ENCODE results near the gene SAMMSON. TPM values are rescaled to one million over a fixed set of nuclear protein-coding genes. Genes with fewer than 3 reads are reported as not detected.

The SAMMSON gene
- total RNA-seq, 4 donors from 2014 or later, result 0.89 TPM; not detected in 3

- no peaks in the 10 kb centered on the region for H3K9me3 ChIP-seq
- no peaks in the 10 kb centered on the region for H3K27me3 ChIP-seq
- 84% methylated on average over 3 of the region's 3 CpGs for WGBS
- no peak for TF ChIP-seq CTCF (IDR thresholded peaks at IDR 0.05)
- no peak for TF ChIP-seq POLR2A (IDR thresholded peaks at IDR 0.05)
- TF ChIP-seq POLR2AphosphoS5 (IDR thresholded peaks at IDR 0.05), result no peak
- no peak for TF ChIP-seq EP300 (IDR thresholded peaks at IDR 0.05)
- H3K27ac ChIP-seq, result no peak overlapping the region
- no peaks in the 10 kb centered on the region for H3K36me3 ChIP-seq
- H3K4me1 ChIP-seq, result no peaks in the 10 kb centered on the region
- DNase-seq (ENCODE audit: low spot score in 2 of 2), result no peak
- H3K4me3 ChIP-seq, result no peak overlapping the region
Observed at GRCh38 chr3:70040386-70040785, 40.9 kb downstream of the SAMMSON start.

- H3K36me3 ChIP-seq, result no peaks in the 10 kb centered on the region
- H3K4me1 ChIP-seq, result no peaks in the 10 kb centered on the region
- H3K4me3 ChIP-seq, result no peak overlapping the region
- H3K9me3 ChIP-seq, result no peaks in the 10 kb centered on the region
- TF ChIP-seq CTCF (IDR thresholded peaks at IDR 0.05) (no peak), EP300 (IDR thresholded peaks at IDR 0.05) (no peak), POLR2A (IDR thresholded peaks at IDR 0.05) (no peak), POLR2AphosphoS5 (IDR thresholded peaks at IDR 0.05) (no peak)
- H3K27ac ChIP-seq, result no peak overlapping the region
- WGBS, result 78% methylated on average over 3 of the region's 3 CpGs
- H3K27me3 ChIP-seq, result no peaks in the 10 kb centered on the region
- DNase-seq (ENCODE audit: low spot score in 2 of 2), result no peak
Observed at GRCh38 chr3:70042641-70043040, 43.1 kb downstream of the SAMMSON start.

DNA sequence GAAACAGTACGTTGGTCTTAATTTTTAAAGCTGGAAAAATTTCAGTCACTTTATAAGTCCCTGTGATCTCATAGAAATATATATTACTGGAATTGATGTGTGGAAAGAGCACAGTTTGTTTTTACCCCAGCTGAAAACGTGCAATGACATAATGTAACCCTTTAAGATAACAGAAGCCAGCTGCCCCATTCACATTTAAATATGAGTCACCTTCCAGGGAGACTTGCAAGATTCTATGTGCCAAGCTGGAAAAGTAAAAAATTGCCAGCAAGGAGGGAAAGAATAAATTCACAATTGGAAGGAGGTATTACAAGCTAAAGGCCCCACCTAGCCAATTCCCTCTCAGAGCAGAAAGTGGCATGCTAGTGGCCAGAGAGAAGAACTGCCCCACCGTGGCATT is 50.2 kb downstream of the SAMMSON start:
- H3K36me3 ChIP-seq, result no peaks in the 10 kb centered on the region
- no peak overlapping the region for H3K4me3 ChIP-seq
- 36% methylated on average over 3 of the region's 3 CpGs for WGBS
- no peak for DNase-seq (ENCODE audit: low spot score in 2 of 2)
- H3K27me3 ChIP-seq, result no peaks in the 10 kb centered on the region
- H3K9me3 ChIP-seq, result no peaks in the 10 kb centered on the region
- TF ChIP-seq POLR2AphosphoS5 (IDR thresholded peaks at IDR 0.05) (no peak), CTCF (IDR thresholded peaks at IDR 0.05) (no peak), EP300 (IDR thresholded peaks at IDR 0.05) (no peak), POLR2A (IDR thresholded peaks at IDR 0.05) (no peak)
- no peaks in the 10 kb centered on the region for H3K4me1 ChIP-seq
- no peak overlapping the region for H3K27ac ChIP-seq

- Histone ChIP-seq H3K9me3 (no peaks in the 10 kb centered on the region), H3K27ac (no peak overlapping the region), H3K36me3 (no peaks in the 10 kb centered on the region), H3K4me1 (no peaks in the 10 kb centered on the region), H3K27me3 (no peaks in the 10 kb centered on the region), H3K4me3 (no peak overlapping the region)
- TF ChIP-seq POLR2AphosphoS5 (IDR thresholded peaks at IDR 0.05), result no peak
- 63% methylated on average over 1 of the region's 1 CpG for WGBS
- no peak for DNase-seq (ENCODE audit: low spot score in 2 of 2)
Observed at GRCh38 chr3:70053293-70053692, 53.8 kb downstream of the SAMMSON start.

DNA sequence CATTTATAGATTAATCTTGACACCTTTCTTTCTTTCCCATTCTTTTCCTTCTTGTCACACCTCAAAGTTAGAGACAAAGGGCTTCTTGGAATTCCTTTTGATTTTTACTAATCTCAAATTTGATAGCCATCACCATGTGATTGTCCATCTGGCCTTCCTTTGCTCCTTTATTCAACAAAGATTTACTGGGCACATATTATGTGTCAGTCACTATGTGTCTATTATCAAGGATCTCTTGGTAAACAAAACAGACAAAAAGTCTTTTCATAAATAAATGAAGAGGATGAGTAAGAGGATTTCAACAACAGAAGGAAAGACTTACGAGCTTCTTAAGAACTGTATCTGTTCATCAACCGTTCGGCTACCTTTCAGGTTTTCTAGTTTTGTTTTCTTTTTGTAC is 56.5 kb downstream of the SAMMSON start:
- no peaks in the 10 kb centered on the region for H3K36me3 ChIP-seq
- H3K4me3 ChIP-seq, result no peak overlapping the region
- no peak overlapping the region for H3K27ac ChIP-seq
- WGBS, result 82% methylated on average over 3 of the region's 3 CpGs
- no peaks in the 10 kb centered on the region for H3K27me3 ChIP-seq
- H3K9me3 ChIP-seq, result no peaks in the 10 kb centered on the region
- DNase-seq (ENCODE audit: low spot score in 2 of 2), result no peak
- TF ChIP-seq POLR2A (IDR thresholded peaks at IDR 0.05), result no peak
- TF ChIP-seq CTCF (IDR thresholded peaks at IDR 0.05), result no peak
- no peaks in the 10 kb centered on the region for H3K4me1 ChIP-seq

GRCh38 chr3:70057426-70057825 is 57.9 kb downstream of the SAMMSON start:
- DNase-seq (ENCODE audit: low spot score in 2 of 2), result no peak
- no peak overlapping the region for H3K27ac ChIP-seq
- TF ChIP-seq POLR2AphosphoS5 (IDR thresholded peaks at IDR 0.05) (no peak), EP300 (IDR thresholded peaks at IDR 0.05) (no peak), POLR2A (IDR thresholded peaks at IDR 0.05) (no peak), CTCF (IDR thresholded peaks at IDR 0.05) (no peak)
- H3K36me3 ChIP-seq, result no peaks in the 10 kb centered on the region
- no peaks in the 10 kb centered on the region for H3K9me3 ChIP-seq
- no peaks in the 10 kb centered on the region for H3K4me1 ChIP-seq
- no peak overlapping the region for H3K4me3 ChIP-seq
- H3K27me3 ChIP-seq, result no peaks in the 10 kb centered on the region
- WGBS, result 91% methylated on average over 1 of the region's 1 CpG
